DND-41 (cell line): ENCODE results near the gene HABP4.

Source experiments
- ATAC-seq: fragments of 200-7000 bp; cut with Tn5 transposase; 3 replicates; pipeline ENCODE4 v1.9.1; 2021; ENCODE audit warnings: low read depth; ENCODE audit not compliant: insufficient read depth
- DNase-seq: peaks from one replicate; pipeline ENCODE4 v3.0.0-alpha.2; 2020
- H2AFZ ChIP-seq: 2 replicates; pipeline ENCODE4 v1.6.0; 2012; ENCODE audit warnings: low read depth, low read length
- H3K27ac ChIP-seq: 2 replicates; pipeline ENCODE4 v1.5.1; 2012; ENCODE audit warnings: low read length, inconsistent platforms
- H3K27me3 ChIP-seq: fragments of 200-600 bp; sonication (generic); 2 replicates; pipeline ENCODE4 v1.6.0; 2012; ENCODE audit warnings: low read length, mild to moderate bottlenecking, inconsistent platforms; ENCODE audit not compliant: insufficient read depth, poor library complexity
- H3K36me3 ChIP-seq: 2 replicates; pipeline ENCODE4 v1.5.1; 2012; ENCODE audit warnings: low read length, inconsistent platforms; ENCODE audit not compliant: insufficient read depth
- H3K4me1 ChIP-seq: 2 replicates; pipeline ENCODE4 v1.5.1; 2012; ENCODE audit warnings: mild to moderate bottlenecking, low read length; ENCODE audit not compliant: insufficient read depth
- H3K4me2 ChIP-seq: 2 replicates; pipeline ENCODE4 v1.6.0; 2012; ENCODE audit warnings: mild to moderate bottlenecking, moderate library complexity, low read length, inconsistent platforms; ENCODE audit not compliant: insufficient read depth
- H3K4me3 ChIP-seq, 2 experiments: fragments of 200-600 bp in 1 of 2; shearing (Covaris generic) in 1 of 2; 2 replicates each; pipeline ENCODE4 v1.5.1; 2012 to 2016; ENCODE audit warnings: inconsistent platforms in 2 of 2, low read length in 2 of 2, mild to moderate bottlenecking in 2 of 2, low read depth in 1 of 2, moderate library complexity in 1 of 2
- H3K79me2 ChIP-seq: 2 replicates; pipeline ENCODE4 v1.6.0; 2012; ENCODE audit warnings: low read length, inconsistent platforms; ENCODE audit not compliant: insufficient read depth
- H3K9ac ChIP-seq: 2 replicates; pipeline ENCODE4 v1.6.0; 2012; ENCODE audit warnings: low read depth, mild to moderate bottlenecking, inconsistent platforms, low read length, moderate library complexity
- H3K9me3 ChIP-seq: 2 replicates; pipeline ENCODE4 v1.5.1; 2012; ENCODE audit warnings: low read length, moderate library complexity, mild to moderate bottlenecking, inconsistent platforms; ENCODE audit not compliant: insufficient read depth, severe bottlenecking
- H4K20me1 ChIP-seq: 2 replicates; pipeline ENCODE4 v1.6.0; 2012; ENCODE audit warnings: low read length; ENCODE audit not compliant: insufficient read depth
- CTCF ChIP-seq: IDR thresholded peaks from 2 replicates; pipeline ENCODE4 v1.5.1; 2012; ENCODE audit warnings: borderline replicate concordance, low read length, moderate library complexity, mild to moderate bottlenecking; ENCODE audit not compliant: poor library complexity, severe bottlenecking; ENCODE audit errors: extremely low read depth
- EZH2 ChIP-seq: IDR thresholded peaks from 3 replicates; pipeline ENCODE4 v1.6.1; 2012; ENCODE audit warnings: borderline replicate concordance, low read depth, mild to moderate bottlenecking, moderate library complexity, low read length, inconsistent platforms; ENCODE audit not compliant: severe bottlenecking

The HABP4 gene

GRCh38 chr9:96524045-96524444, 74.1 kb downstream of the HABP4 start:
- H3K27me3 ChIP-seq, result no peaks in the 10 kb centered on the region
- no peak overlapping the region for H3K27ac ChIP-seq
- H3K4me3 ChIP-seq, result no peak overlapping the region
- no peak overlapping the region for H3K4me2 ChIP-seq
- ATAC-seq, result no peak
- no peak overlapping the region for H2AFZ ChIP-seq
- no peaks in the 10 kb centered on the region for H4K20me1 ChIP-seq
- no peak for DNase-seq
- no peaks in the 10 kb centered on the region for H3K9me3 ChIP-seq
- TF ChIP-seq CTCF, result no peak
- TF ChIP-seq EZH2, result no peak
- H3K9ac ChIP-seq, result no peak overlapping the region
- H3K36me3 ChIP-seq, result no peaks in the 10 kb centered on the region
- H3K79me2 ChIP-seq, result no peaks in the 10 kb centered on the region
- peaks cover 8% of the 10 kb centered on the region for H3K4me1 ChIP-seq

- ATAC-seq (no peak), DNase-seq (no peak)
- Histone ChIP-seq H3K4me2 (no peak overlapping the region), H3K27me3 (no peaks in the 10 kb centered on the region), H3K9ac (no peak overlapping the region), H3K79me2 (no peaks in the 10 kb centered on the region), H2AFZ (no peak overlapping the region), H3K9me3 (no peaks in the 10 kb centered on the region), H4K20me1 (no peaks in the 10 kb centered on the region), H3K4me3 (no peak overlapping the region), H3K4me1 (peaks cover 8% of the 10 kb centered on the region), H3K36me3 (no peaks in the 10 kb centered on the region), H3K27ac (no peak overlapping the region)
- no peak for TF ChIP-seq EZH2
- no peak for TF ChIP-seq CTCF
Observed at GRCh38 chr9:96524764-96525163, 74.8 kb downstream of the HABP4 start.

GRCh38 chr9:96532173-96532572, 82.2 kb downstream of the HABP4 start:
- Histone ChIP-seq H3K27ac (no peak overlapping the region), H3K4me2 (no peak overlapping the region), H3K4me1 (no peaks in the 10 kb centered on the region), H3K79me2 (no peaks in the 10 kb centered on the region), H3K9ac (no peak overlapping the region), H3K27me3 (peaks cover 6% of the 10 kb centered on the region), H3K9me3 (no peaks in the 10 kb centered on the region), H3K4me3 (no peak overlapping the region), H4K20me1 (no peaks in the 10 kb centered on the region), H2AFZ (no peak overlapping the region), H3K36me3 (no peaks in the 10 kb centered on the region)
- no peak for TF ChIP-seq CTCF
- no peak for TF ChIP-seq EZH2
- DNase-seq (no peak), ATAC-seq (no peak)

- ATAC-seq, result no peak
- TF ChIP-seq CTCF (no peak), EZH2 (no peak)
Observed at GRCh38 chr9:96540106-96540505, 90.1 kb downstream of the HABP4 start.

More at GRCh38 chr9:96540106-96540505, 90.1 kb downstream of the HABP4 start:
- no peak overlapping the region for H3K4me3 ChIP-seq
- no peaks in the 10 kb centered on the region for H3K4me1 ChIP-seq
- H3K27me3 ChIP-seq, result peaks cover 6% of the 10 kb centered on the region
- DNase-seq, result no peak
- H2AFZ ChIP-seq, result no peak overlapping the region
- no peaks in the 10 kb centered on the region for H3K36me3 ChIP-seq
- no peak overlapping the region for H3K27ac ChIP-seq
- H3K9me3 ChIP-seq, result no peaks in the 10 kb centered on the region
- no peaks in the 10 kb centered on the region for H3K79me2 ChIP-seq
- H3K4me2 ChIP-seq, result no peak overlapping the region
- H3K9ac ChIP-seq, result no peak overlapping the region
- H4K20me1 ChIP-seq, result no peaks in the 10 kb centered on the region
